ENCODE measurements around the gene C1orf53. TPM values are rescaled to one million over a fixed set of nuclear protein-coding genes. Genes with fewer than 3 reads are reported as not detected.

C1orf53 gene
- polyA plus RNA-seq, 1 donor from 2014 or later = not detected

- H3K27me3 Mint-ChIP-seq = peaks cover 93% of the 10 kb centered on the region
- H3K9me3 Mint-ChIP-seq = peaks cover 0 to 14% (median 2%) of the 10 kb centered on the region in 3 donors
- peak overlapping the region; percentile 84 to 91 (median 89) for H3K27ac Mint-ChIP-seq
- peaks cover 42 to 82% (median 62%) of the 10 kb centered on the region in 3 donors for H3K4me1 Mint-ChIP-seq
- peak overlapping the region; percentile 44 to 79 (median 72) for H3K4me3 Mint-ChIP-seq
- no peaks in the 10 kb centered on the region for H3K36me3 Mint-ChIP-seq
These were observed 10.5 kb downstream of the C1orf53 start for GRCh38 chr1:197912739-197913494.

- Mint-ChIP-seq H3K27ac (peak overlapping the region; percentile 50 to 91 (median 84)), H3K36me3 (no peaks in the 10 kb centered on the region), H3K9me3 (peaks cover 0 to 16% (median 0%) of the 10 kb centered on the region in 3 donors), H3K4me3 (peak overlapping the region in 2 of 4 donors; percentile 76 to 79), H3K4me1 (peaks cover 43 to 83% (median 64%) of the 10 kb centered on the region in 3 donors), H3K27me3 (peaks cover 93% of the 10 kb centered on the region)
These were observed 11.3 kb downstream of the C1orf53 start for GRCh38 chr1:197913495-197914276.

- H3K27ac Mint-ChIP-seq = peak overlapping the region; percentile 1 to 91 (median 50)
- H3K4me1 Mint-ChIP-seq = peaks cover 40 to 85% (median 62%) of the 10 kb centered on the region in 3 donors
- peaks cover 0 to 16% (median 0%) of the 10 kb centered on the region in 3 donors for H3K9me3 Mint-ChIP-seq
- H3K4me3 Mint-ChIP-seq = peak overlapping the region in 1 of 4 donors; percentile 69
- peaks cover 94% of the 10 kb centered on the region for H3K27me3 Mint-ChIP-seq
- H3K36me3 Mint-ChIP-seq = peaks cover under 1% of the 10 kb centered on the region
These were observed 12.1 kb downstream of the C1orf53 start for GRCh38 chr1:197914510-197914909.

- Mint-ChIP-seq H3K27ac (peak overlapping the region in 2 of 3 donors; percentile 91), H3K4me3 (peak overlapping the region in 3 of 4 donors; percentile 74 to 92 (median 88)), H3K9me3 (peaks cover 0 to 14% (median 0%) of the 10 kb centered on the region in 3 donors), H3K27me3 (peaks cover 92% of the 10 kb centered on the region), H3K36me3 (peaks cover 2% of the 10 kb centered on the region), H3K4me1 (peaks cover 43 to 80% (median 63%) of the 10 kb centered on the region in 3 donors)
These were observed 12.9 kb downstream of the C1orf53 start for GRCh38 chr1:197915260-197915861.

- peaks cover 0 to 16% (median 0%) of the 10 kb centered on the region in 3 donors for H3K9me3 Mint-ChIP-seq
- H3K4me1 Mint-ChIP-seq = peaks cover 39 to 80% (median 63%) of the 10 kb centered on the region in 3 donors
- peaks cover 93% of the 10 kb centered on the region for H3K27me3 Mint-ChIP-seq
- peaks cover 2% of the 10 kb centered on the region for H3K36me3 Mint-ChIP-seq
- peak overlapping the region; percentile 25 to 92 (median 89) for H3K4me3 Mint-ChIP-seq
- H3K27ac Mint-ChIP-seq = peak overlapping the region; percentile 88 to 91 (median 91)
These were observed 13.6 kb downstream of the C1orf53 start for GRCh38 chr1:197915862-197916499.

- H3K4me1 Mint-ChIP-seq = peaks cover 39 to 80% (median 62%) of the 10 kb centered on the region in 3 donors
- H3K9me3 Mint-ChIP-seq = peaks cover 0 to 18% (median 0%) of the 10 kb centered on the region in 3 donors
- H3K27ac Mint-ChIP-seq = peak overlapping the region; percentile 88 to 97 (median 91)
- H3K36me3 Mint-ChIP-seq = peaks cover 2% of the 10 kb centered on the region
- H3K27me3 Mint-ChIP-seq = peaks cover 94% of the 10 kb centered on the region
- H3K4me3 Mint-ChIP-seq = peak overlapping the region; percentile 79 to 92 (median 89)
These were observed 14.1 kb downstream of the C1orf53 start for GRCh38 chr1:197916500-197916983.

GRCh38 chr1:197917805-197918651 lies 15.6 kb downstream of the C1orf53 start:
- Mint-ChIP-seq H3K27ac (peak overlapping the region; percentile 90 to 97 (median 91)), H3K9me3 (peaks cover 0 to 10% (median 0%) of the 10 kb centered on the region in 3 donors), H3K4me3 (peak overlapping the region; percentile 79 to 92 (median 89)), H3K27me3 (peaks cover 84% of the 10 kb centered on the region), H3K36me3 (peaks cover 2% of the 10 kb centered on the region), H3K4me1 (peaks cover 29 to 67% (median 49%) of the 10 kb centered on the region in 3 donors)

- Mint-ChIP-seq H3K36me3 (peaks cover 2% of the 10 kb centered on the region), H3K4me3 (peak overlapping the region; percentile 44 to 92 (median 88))
These were observed 16.4 kb downstream of the C1orf53 start for GRCh38 chr1:197918807-197919345.

GRCh38 chr1:197919346-197920066 lies 17.1 kb downstream of the C1orf53 start:
- H3K4me1 Mint-ChIP-seq = peaks cover 28 to 55% (median 46%) of the 10 kb centered on the region in 3 donors
- H3K4me3 Mint-ChIP-seq = peak overlapping the region; percentile 76 to 92 (median 88)
- H3K27ac Mint-ChIP-seq = peak overlapping the region; percentile 91 to 97 (median 91)
- peaks cover 69% of the 10 kb centered on the region for H3K27me3 Mint-ChIP-seq
- H3K9me3 Mint-ChIP-seq = peaks cover 0 to 6% (median 0%) of the 10 kb centered on the region in 3 donors
- peaks cover 2% of the 10 kb centered on the region for H3K36me3 Mint-ChIP-seq

More at GRCh38 chr1:197918807-197919345, 16.4 kb downstream of the C1orf53 start:
- peaks cover 0 to 6% (median 0%) of the 10 kb centered on the region in 3 donors for H3K9me3 Mint-ChIP-seq
- H3K27ac Mint-ChIP-seq = peak overlapping the region in 2 of 3 donors; percentile 91 to 97
- peaks cover 76% of the 10 kb centered on the region for H3K27me3 Mint-ChIP-seq
- peaks cover 28 to 60% (median 46%) of the 10 kb centered on the region in 3 donors for H3K4me1 Mint-ChIP-seq

GRCh38 chr1:197920067-197920396 lies 17.6 kb downstream of the C1orf53 start:
- Mint-ChIP-seq H3K27me3 (peaks cover 64% of the 10 kb centered on the region), H3K4me3 (peak overlapping the region; percentile 76 to 92 (median 88)), H3K36me3 (peaks cover 2% of the 10 kb centered on the region), H3K4me1 (peaks cover 28 to 52% (median 43%) of the 10 kb centered on the region in 3 donors), H3K9me3 (peaks cover 0 to 6% (median 0%) of the 10 kb centered on the region in 3 donors), H3K27ac (peak overlapping the region; percentile 91 to 97 (median 91))

GRCh38 chr1:197920414-197921117 lies 18.1 kb downstream of the C1orf53 start:
- H3K27me3 Mint-ChIP-seq = peaks cover 59% of the 10 kb centered on the region
- H3K4me3 Mint-ChIP-seq = peak overlapping the region in 3 of 4 donors; percentile 28 to 88 (median 39)
- H3K27ac Mint-ChIP-seq = peak overlapping the region; percentile 77 to 97 (median 91)
- H3K4me1 Mint-ChIP-seq = peaks cover 28 to 47% (median 42%) of the 10 kb centered on the region in 3 donors
- peaks cover 0 to 6% (median 0%) of the 10 kb centered on the region in 3 donors for H3K9me3 Mint-ChIP-seq
- H3K36me3 Mint-ChIP-seq = peaks cover 2% of the 10 kb centered on the region
